ENCODE results near the gene ATG7. TPM values are rescaled to one million over a fixed set of nuclear protein-coding genes. Genes with fewer than 3 reads are reported as not detected.

ATG7 gene
- total RNA-seq, 1 experiment from 2014 or later: 50.9 TPM

DNA sequence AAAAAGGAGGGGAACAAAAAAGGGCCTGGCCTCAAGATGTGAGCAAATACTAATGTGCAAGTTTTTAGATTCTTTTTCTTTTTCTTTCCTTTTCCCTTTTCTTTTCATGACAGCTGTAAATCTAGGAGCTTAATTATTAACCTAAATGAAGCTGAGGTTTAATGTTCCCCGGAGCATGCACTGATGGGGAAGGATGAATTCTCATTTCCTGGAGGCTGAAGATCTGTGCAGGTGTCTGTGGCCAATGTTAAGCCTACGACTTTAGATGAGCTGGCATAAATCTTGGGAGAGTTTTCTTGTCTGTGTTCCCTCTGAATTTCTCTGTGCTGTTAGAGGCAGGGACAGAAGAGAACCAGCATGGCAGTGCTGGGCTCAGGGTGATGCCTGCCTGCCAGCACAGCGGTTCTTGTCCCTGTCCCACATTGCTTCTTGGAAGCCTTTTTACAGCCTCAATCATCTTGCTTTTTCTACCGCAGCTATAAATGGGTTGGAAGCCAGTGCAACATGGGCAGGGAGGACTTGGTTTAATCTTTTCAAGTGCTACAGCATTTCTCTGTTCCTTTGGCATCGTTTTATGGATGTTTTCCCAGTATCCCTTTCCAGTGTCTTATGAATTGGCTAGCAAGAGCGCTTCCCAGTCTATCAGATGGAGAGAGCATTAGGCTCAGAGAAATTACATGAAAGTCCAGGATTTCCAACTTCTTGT is 119.1 kb downstream of the ATG7 start:
- no peaks in the 10 kb centered on the region for H3K36me3 ChIP-seq (ENCODE audit: insufficient read depth, low read length)
- DNase-seq: no peak

DNA sequence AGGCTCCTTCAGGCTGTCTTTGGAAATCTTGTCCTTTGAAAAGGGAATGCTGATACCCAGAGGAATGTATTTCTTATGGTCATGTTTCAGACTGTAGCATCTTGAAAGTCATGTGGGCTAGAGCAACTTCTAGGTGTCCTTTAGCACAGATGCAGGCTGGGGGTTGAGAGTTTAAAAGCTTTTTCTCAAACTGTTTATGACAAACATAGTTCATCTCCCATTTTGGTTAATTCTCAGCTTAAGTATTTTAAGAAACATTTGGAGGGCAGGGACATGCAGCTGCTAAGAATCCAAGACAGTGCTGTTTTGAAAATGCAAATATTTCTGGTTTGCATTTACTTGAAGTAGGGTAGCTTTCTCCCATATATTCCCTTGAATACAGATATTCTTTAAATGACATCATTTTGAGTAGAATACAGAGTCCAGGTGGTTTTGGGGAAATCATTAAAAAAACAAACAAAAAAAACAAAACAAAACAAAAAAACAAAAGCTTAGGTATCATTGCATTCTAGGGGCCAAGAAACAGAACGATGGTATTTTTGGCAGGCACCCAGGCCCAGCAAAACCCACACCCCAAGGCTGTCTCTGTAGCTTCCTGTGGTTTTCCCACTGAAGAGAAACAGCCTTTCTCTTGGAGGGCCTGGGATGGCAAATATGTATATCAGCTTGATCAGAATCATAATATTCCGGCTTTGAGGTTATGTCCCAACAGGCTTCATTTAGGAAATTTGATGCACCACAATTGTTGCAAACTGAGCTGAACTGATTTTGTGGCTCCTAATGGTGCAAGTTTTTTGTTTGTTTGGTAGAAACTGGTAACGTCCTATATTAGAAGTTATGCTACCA is 120.0 kb downstream of the ATG7 start:
- Histone ChIP-seq H3K4me1 (ENCODE audit: low read length) (peaks cover 25% of the 10 kb centered on the region), H3K4me2 (ENCODE audit: low read depth, low read length, poor library complexity, severe bottlenecking) (peak overlapping the region; percentile 23), H3K79me2 (ENCODE audit: low read length) (no peaks in the 10 kb centered on the region), H3K36me3 (ENCODE audit: insufficient read depth, low read length) (no peaks in the 10 kb centered on the region), H4K20me1 (ENCODE audit: insufficient read depth, low read depth, low read length) (no peaks in the 10 kb centered on the region), H3K9me2 (replicated peaks; ENCODE audit: insufficient read depth, low read length) (no peaks in the 10 kb centered on the region), H3K27ac (ENCODE audit: low read length) (peak overlapping the region; percentile 25; the same call in 1 of the 2 replicates), H2AFZ (ENCODE audit: low read length) (no peak overlapping the region), H3K4me3 (ENCODE audit: low read length) (no peak overlapping the region), H3K9me3 (ENCODE audit: low read length) (no peaks in the 10 kb centered on the region), H3K27me3 (ENCODE audit: low read length) (no peaks in the 10 kb centered on the region), H3K9ac (ENCODE audit: low read length) (no peak overlapping the region)
- no peak for DNase-seq

More for the DNA sequence above, 119.1 kb downstream of the ATG7 start:
- Histone ChIP-seq H3K9ac (ENCODE audit: low read length) (no peak overlapping the region), H3K4me1 (ENCODE audit: low read length) (peaks cover 25% of the 10 kb centered on the region), H3K4me3 (ENCODE audit: low read length) (no peak overlapping the region), H2AFZ (ENCODE audit: low read length) (no peak overlapping the region), H3K79me2 (ENCODE audit: low read length) (no peaks in the 10 kb centered on the region), H3K27ac (ENCODE audit: low read length) (peak overlapping the region; percentile 25; the same call in 1 of the 2 replicates), H3K27me3 (ENCODE audit: low read length) (no peaks in the 10 kb centered on the region), H4K20me1 (ENCODE audit: insufficient read depth, low read depth, low read length) (no peaks in the 10 kb centered on the region), H3K9me2 (replicated peaks; ENCODE audit: insufficient read depth, low read length) (no peaks in the 10 kb centered on the region), H3K9me3 (ENCODE audit: low read length) (no peaks in the 10 kb centered on the region), H3K4me2 (ENCODE audit: low read depth, low read length, poor library complexity, severe bottlenecking) (peak overlapping the region; percentile 23)

DNA sequence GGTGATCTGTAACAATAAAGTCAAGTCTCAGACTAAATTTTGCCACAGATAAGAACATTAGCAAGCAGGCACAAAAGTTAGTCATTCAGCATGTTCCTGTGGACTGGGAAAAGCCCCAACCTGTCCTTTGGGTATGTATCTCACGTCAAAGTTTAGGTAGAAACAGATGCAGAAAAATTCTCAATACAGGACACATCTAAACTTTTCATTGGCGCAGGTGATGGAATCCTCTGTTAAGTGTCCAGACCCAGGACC is 120.6 kb downstream of the ATG7 start:
- Histone ChIP-seq H3K36me3 (ENCODE audit: insufficient read depth, low read length) (no peaks in the 10 kb centered on the region), H3K9ac (ENCODE audit: low read length) (no peak overlapping the region), H2AFZ (ENCODE audit: low read length) (no peak overlapping the region), H3K4me2 (ENCODE audit: low read depth, low read length, poor library complexity, severe bottlenecking) (no peak overlapping the region), H3K27ac (ENCODE audit: low read length) (no peak overlapping the region), H3K79me2 (ENCODE audit: low read length) (no peaks in the 10 kb centered on the region), H3K27me3 (ENCODE audit: low read length) (no peaks in the 10 kb centered on the region), H3K9me2 (replicated peaks; ENCODE audit: insufficient read depth, low read length) (no peaks in the 10 kb centered on the region), H3K4me1 (ENCODE audit: low read length) (peaks cover 25% of the 10 kb centered on the region), H3K4me3 (ENCODE audit: low read length) (no peak overlapping the region), H4K20me1 (ENCODE audit: insufficient read depth, low read depth, low read length) (no peaks in the 10 kb centered on the region), H3K9me3 (ENCODE audit: low read length) (no peaks in the 10 kb centered on the region)
- DNase-seq: no peak

DNA sequence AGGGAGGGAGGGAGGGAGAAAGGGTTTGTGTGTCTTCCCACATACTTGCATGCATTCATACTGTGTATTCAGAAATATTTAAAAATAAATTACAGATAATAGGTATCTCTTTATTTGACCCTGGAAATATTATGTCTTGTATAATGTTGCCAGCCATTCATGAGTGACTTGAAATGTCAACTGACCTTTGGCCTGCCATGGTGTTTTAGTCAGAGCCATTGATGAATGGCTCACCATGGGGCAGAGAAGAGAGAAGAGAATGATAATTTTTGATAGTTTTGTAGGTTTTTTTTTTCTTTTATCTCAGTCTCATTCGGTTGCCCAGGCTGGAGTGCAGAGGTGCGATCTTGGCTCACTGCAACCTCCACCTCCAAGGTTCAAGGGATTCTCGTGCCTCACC is 121.2 kb downstream of the ATG7 start:
- no peaks in the 10 kb centered on the region for H4K20me1 ChIP-seq (ENCODE audit: insufficient read depth, low read depth, low read length)
- no peaks in the 10 kb centered on the region for H3K27me3 ChIP-seq (ENCODE audit: low read length)
- peaks cover 25% of the 10 kb centered on the region for H3K4me1 ChIP-seq (ENCODE audit: low read length)
- H2AFZ ChIP-seq (ENCODE audit: low read length): no peak overlapping the region
- H3K4me3 ChIP-seq (ENCODE audit: low read length): no peak overlapping the region
- no peaks in the 10 kb centered on the region for H3K9me3 ChIP-seq (ENCODE audit: low read length)
- no peak overlapping the region for H3K9ac ChIP-seq (ENCODE audit: low read length)
- no peak overlapping the region for H3K27ac ChIP-seq (ENCODE audit: low read length)
- H3K79me2 ChIP-seq (ENCODE audit: low read length): no peaks in the 10 kb centered on the region
- H3K4me2 ChIP-seq (ENCODE audit: low read depth, low read length, poor library complexity, severe bottlenecking): no peak overlapping the region
- DNase-seq: no peak
- H3K36me3 ChIP-seq (ENCODE audit: insufficient read depth, low read length): no peaks in the 10 kb centered on the region
- no peaks in the 10 kb centered on the region for H3K9me2 ChIP-seq (replicated peaks; ENCODE audit: insufficient read depth, low read length)

DNA sequence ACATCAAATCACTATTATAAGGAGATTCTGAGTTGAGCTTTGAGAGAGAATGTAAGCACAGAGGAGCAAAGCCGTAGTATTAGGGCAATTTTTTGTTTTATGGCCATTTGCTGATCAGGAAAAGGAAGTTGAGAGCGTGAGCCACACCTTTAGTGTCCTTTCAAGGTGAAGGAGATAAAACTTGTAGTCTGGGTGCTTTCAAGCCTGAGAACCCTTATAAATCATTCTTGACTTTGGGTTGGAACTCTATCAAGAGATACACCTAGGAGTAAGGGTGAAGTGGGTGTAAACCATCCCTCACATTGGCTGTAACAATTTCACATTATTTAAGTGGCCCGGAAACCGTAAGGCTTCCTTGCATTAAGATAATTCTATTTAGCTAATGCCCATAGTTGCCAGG is 122.2 kb downstream of the ATG7 start:
- DNase-seq: no peak
- Histone ChIP-seq H2AFZ (ENCODE audit: low read length) (no peak overlapping the region), H3K79me2 (ENCODE audit: low read length) (no peaks in the 10 kb centered on the region), H4K20me1 (ENCODE audit: insufficient read depth, low read depth, low read length) (no peaks in the 10 kb centered on the region), H3K36me3 (ENCODE audit: insufficient read depth, low read length) (no peaks in the 10 kb centered on the region), H3K4me2 (ENCODE audit: low read depth, low read length, poor library complexity, severe bottlenecking) (no peak overlapping the region), H3K27ac (ENCODE audit: low read length) (no peak overlapping the region), H3K4me1 (ENCODE audit: low read length) (peaks cover 25% of the 10 kb centered on the region), H3K27me3 (ENCODE audit: low read length) (no peaks in the 10 kb centered on the region), H3K9me2 (replicated peaks; ENCODE audit: insufficient read depth, low read length) (no peaks in the 10 kb centered on the region), H3K9ac (ENCODE audit: low read length) (no peak overlapping the region), H3K9me3 (ENCODE audit: low read length) (no peaks in the 10 kb centered on the region), H3K4me3 (ENCODE audit: low read length) (no peak overlapping the region)

DNA sequence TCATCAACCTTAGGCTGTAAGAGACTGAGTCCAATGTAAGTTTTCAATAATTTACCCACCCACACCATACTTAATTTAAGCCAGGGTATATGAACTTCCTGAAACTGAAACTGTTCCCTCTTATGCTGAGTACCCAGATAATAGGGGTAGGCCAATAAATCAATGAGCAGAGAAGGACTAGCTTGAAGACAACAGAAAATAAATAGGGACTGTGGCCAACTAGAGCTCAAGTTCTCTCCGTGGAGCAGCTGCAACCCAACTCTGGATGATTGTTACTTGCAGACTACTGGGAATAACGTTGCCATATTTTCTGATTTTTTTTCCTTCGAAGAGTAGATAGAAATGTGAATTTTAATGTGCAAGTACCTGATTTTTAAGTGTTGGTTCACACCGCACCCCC is 128.0 kb downstream of the ATG7 start:
- no peak for DNase-seq
- Histone ChIP-seq H2AFZ (ENCODE audit: low read length) (no peak overlapping the region), H3K79me2 (ENCODE audit: low read length) (no peaks in the 10 kb centered on the region), H3K27ac (ENCODE audit: low read length) (no peak overlapping the region), H3K4me3 (ENCODE audit: low read length) (no peak overlapping the region), H3K9ac (ENCODE audit: low read length) (no peak overlapping the region), H4K20me1 (ENCODE audit: insufficient read depth, low read depth, low read length) (no peaks in the 10 kb centered on the region), H3K4me1 (ENCODE audit: low read length) (no peaks in the 10 kb centered on the region), H3K9me3 (ENCODE audit: low read length) (no peaks in the 10 kb centered on the region), H3K36me3 (ENCODE audit: insufficient read depth, low read length) (0 out of 2 replicates have a peak, but pooled peaks cover 4% of the 10 kb centered on the region), H3K4me2 (ENCODE audit: low read depth, low read length, poor library complexity, severe bottlenecking) (no peak overlapping the region), H3K9me2 (replicated peaks; ENCODE audit: insufficient read depth, low read length) (no peaks in the 10 kb centered on the region), H3K27me3 (ENCODE audit: low read length) (no peaks in the 10 kb centered on the region)

DNA sequence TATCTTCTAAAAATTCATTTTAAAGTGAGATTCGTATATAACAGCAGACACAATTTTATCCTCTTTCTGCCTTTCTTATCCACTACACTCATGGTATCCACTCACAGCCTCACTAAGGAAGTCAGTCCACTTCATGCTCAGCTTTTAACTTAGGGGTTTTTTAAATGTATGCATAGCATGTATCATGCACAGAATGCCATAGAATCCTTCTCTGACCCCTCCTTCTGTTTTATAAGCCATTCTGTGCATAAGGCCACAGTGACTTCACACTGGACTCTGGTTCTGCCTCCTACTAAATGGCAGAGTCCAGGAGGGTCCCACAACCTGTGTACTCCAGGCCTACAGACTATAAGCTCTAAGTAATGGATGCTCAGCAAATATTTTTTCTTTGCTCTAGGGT is 129.2 kb downstream of the ATG7 start:
- Histone ChIP-seq H3K4me3 (ENCODE audit: low read length) (no peak overlapping the region), H3K27me3 (ENCODE audit: low read length) (no peaks in the 10 kb centered on the region), H3K9ac (ENCODE audit: low read length) (no peak overlapping the region), H4K20me1 (ENCODE audit: insufficient read depth, low read depth, low read length) (no peaks in the 10 kb centered on the region), H3K36me3 (ENCODE audit: insufficient read depth, low read length) (0 out of 2 replicates have a peak, but pooled peaks cover 6% of the 10 kb centered on the region), H2AFZ (ENCODE audit: low read length) (no peak overlapping the region), H3K79me2 (ENCODE audit: low read length) (no peaks in the 10 kb centered on the region), H3K4me2 (ENCODE audit: low read depth, low read length, poor library complexity, severe bottlenecking) (no peak overlapping the region), H3K27ac (ENCODE audit: low read length) (no peak overlapping the region), H3K9me2 (replicated peaks; ENCODE audit: insufficient read depth, low read length) (no peaks in the 10 kb centered on the region), H3K4me1 (ENCODE audit: low read length) (no peaks in the 10 kb centered on the region), H3K9me3 (ENCODE audit: low read length) (no peaks in the 10 kb centered on the region)
- DNase-seq: no peak

DNA sequence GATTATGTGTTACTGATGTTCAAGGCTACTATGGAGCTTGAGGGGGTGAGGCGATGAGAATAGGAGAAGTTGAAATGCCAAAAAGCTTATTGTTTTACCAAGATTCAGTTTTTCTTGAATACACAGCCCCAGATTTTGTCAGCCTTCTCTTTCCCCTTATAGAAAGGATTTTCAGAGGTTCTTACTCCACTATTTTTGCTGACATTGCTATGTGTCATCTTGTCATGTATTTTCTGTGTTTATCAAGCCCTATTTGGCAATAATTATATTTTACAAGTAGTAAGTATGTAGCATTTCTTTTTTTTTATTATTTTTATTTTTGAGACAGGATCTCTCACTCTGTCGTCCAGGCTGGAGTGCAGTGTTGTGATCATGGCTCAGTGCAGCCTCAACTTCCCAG is 133.1 kb downstream of the ATG7 start:
- Histone ChIP-seq H3K36me3 (ENCODE audit: insufficient read depth, low read length) (0 out of 2 replicates have a peak, but pooled peaks cover 6% of the 10 kb centered on the region), H2AFZ (ENCODE audit: low read length) (no peak overlapping the region), H3K4me3 (ENCODE audit: low read length) (no peak overlapping the region), H3K4me1 (ENCODE audit: low read length) (no peaks in the 10 kb centered on the region), H3K9me2 (replicated peaks; ENCODE audit: insufficient read depth, low read length) (no peaks in the 10 kb centered on the region), H3K9ac (ENCODE audit: low read length) (no peak overlapping the region), H3K79me2 (ENCODE audit: low read length) (no peaks in the 10 kb centered on the region), H3K4me2 (ENCODE audit: low read depth, low read length, poor library complexity, severe bottlenecking) (no peak overlapping the region), H3K27me3 (ENCODE audit: low read length) (no peaks in the 10 kb centered on the region), H3K27ac (ENCODE audit: low read length) (no peak overlapping the region), H3K9me3 (ENCODE audit: low read length) (no peaks in the 10 kb centered on the region), H4K20me1 (ENCODE audit: insufficient read depth, low read depth, low read length) (no peaks in the 10 kb centered on the region)
- DNase-seq: no peak
